PC-3 (cell line): ENCODE data around the gene BCL7C. TPM values are rescaled to one million over a fixed set of nuclear protein-coding genes. Genes with fewer than 3 reads are reported as not detected.

Source experiments
- ATAC-seq: fragments of 200-7000 bp; cut with Tn5 transposase; 2 replicates; pipeline ENCODE4 v1.9.1; 2020; ENCODE audit warnings: mild to moderate bottlenecking, moderate library complexity
- BruUV-seq: library from RNA; stranded (reverse); fragments of 400-500 nt; replicated peaks from 2 replicates; lab custom pipeline; 2021; lab: Mats Ljungman, UMichigan
- CTCF ChIA-PET: fragments of 300-600 bp; sonication (Branson Sonifier 250); formaldehyde crosslinking; loops from one replicate; lab custom pipeline; 2022; ENCODE audit warnings: antibody characterized with exemption; lab: Charles Lee
- POLR2A ChIA-PET: fragments of 300-600 bp; sonication (Branson Sonifier 250); formaldehyde crosslinking; loops from one replicate; lab custom pipeline; 2022; ENCODE audit warnings: antibody characterized with exemption; ENCODE audit not compliant: unreplicated experiment; lab: Charles Lee
- DNase-seq: peaks from one replicate; pipeline ENCODE4 v3.0.0-alpha.2; 2015
- H2AFZ ChIP-seq: fragments of 300-600 bp; sonication (generic); 2 replicates; pipeline ENCODE4 v1.6.0; 2016; ENCODE audit warnings: antibody characterized with exemption, low read length
- H3F3A ChIP-seq: fragments of 300-600 bp; sonication (generic); one replicate; pipeline ENCODE4 v1.6.0; 2017; ENCODE audit warnings: antibody characterized with exemption, low read length, control low read depth, mild to moderate bottlenecking; ENCODE audit not compliant: unreplicated experiment
- H3K27ac ChIP-seq: fragments of 300-600 bp; sonication (generic); 2 replicates; pipeline ENCODE4 v1.5.1; 2016; ENCODE audit warnings: mild to moderate bottlenecking, low read length
- H3K27me3 ChIP-seq: fragments of 300-600 bp; sonication (generic); 2 replicates; pipeline ENCODE4 v1.6.1; 2016; ENCODE audit warnings: low read length, mixed read lengths
- H3K36me3 ChIP-seq: fragments of 300-600 bp; sonication (generic); 2 replicates; pipeline ENCODE4 v1.6.1; 2016; ENCODE audit warnings: low read depth, mixed run types, low read length, mixed read lengths
- H3K4me1 ChIP-seq: fragments of 300-600 bp; sonication (generic); 2 replicates; pipeline ENCODE4 v1.5.1; 2016; ENCODE audit warnings: low read length; ENCODE audit not compliant: insufficient read depth
- H3K4me2 ChIP-seq: fragments of 300-600 bp; sonication (generic); 2 replicates; pipeline ENCODE4 v1.6.0; 2016; ENCODE audit warnings: low read length
- H3K4me3 ChIP-seq: fragments of 300-600 bp; sonication (generic); 2 replicates; pipeline ENCODE4 v1.5.1; 2016; ENCODE audit warnings: mild to moderate bottlenecking, low read length, mixed read lengths
- H3K79me2 ChIP-seq: fragments of 300-600 bp; sonication (generic); 2 replicates; pipeline ENCODE4 v1.6.1; 2017; ENCODE audit warnings: low read length, mixed read lengths
- H3K9ac ChIP-seq: fragments of 300-600 bp; sonication (generic); 2 replicates; pipeline ENCODE4 v1.6.0; 2016; ENCODE audit warnings: mild to moderate bottlenecking, low read length
- H3K9me2 ChIP-seq: fragments of 300-600 bp; sonication (generic); replicated peaks from 2 replicates; pipeline ENCODE4 v1.6.1; 2016; ENCODE audit warnings: mixed run types, low read length, mixed read lengths
- H3K9me3 ChIP-seq: fragments of 300-600 bp; sonication (generic); 2 replicates; pipeline ENCODE4 v1.6.1; 2016; ENCODE audit warnings: low read length, mixed read lengths
- H4K20me1 ChIP-seq: fragments of 300-600 bp; sonication (generic); 2 replicates; pipeline ENCODE4 v1.6.1; 2016; ENCODE audit warnings: low read length, mixed read lengths
- CTCF ChIP-seq: fragments of 300-600 bp; sonication (generic); conservative IDR thresholded peaks from 2 replicates; pipeline ENCODE4 v1.5.1; 2017; ENCODE audit warnings: antibody characterized with exemption, low read depth, mild to moderate bottlenecking, low read length
- EZH2 ChIP-seq: fragments of 300-600 bp; sonication (generic); IDR thresholded peaks from one replicate; pipeline ENCODE4 v1.6.1; 2017; ENCODE audit warnings: antibody characterized with exemption, mild to moderate bottlenecking, low read length; ENCODE audit not compliant: unreplicated experiment
- EZH2phosphoT487 ChIP-seq: fragments of 300-600 bp; sonication (generic); IDR thresholded peaks from 2 replicates; pipeline ENCODE4 v1.6.1; 2018; ENCODE audit warnings: mild to moderate bottlenecking, antibody characterized with exemption, low read length, borderline replicate concordance
- intact Hi-C: fragments of 100-400 bp; cut with micrococcal nuclease; formaldehyde crosslinking; loops from 2 replicates; pipeline ENCODE4 v1.9.0; 2023
- total RNA-seq: library from RNA; depleted of rRNA; stranded (reverse); fragments of >200 nt; gene quantifications from 2 replicates; pipeline ENCODE4 v1.2.3, GENCODE V29; 2014

BCL7C gene
- total RNA-seq, 1 experiment from 2014 or later = 75.6 TPM

DNA sequence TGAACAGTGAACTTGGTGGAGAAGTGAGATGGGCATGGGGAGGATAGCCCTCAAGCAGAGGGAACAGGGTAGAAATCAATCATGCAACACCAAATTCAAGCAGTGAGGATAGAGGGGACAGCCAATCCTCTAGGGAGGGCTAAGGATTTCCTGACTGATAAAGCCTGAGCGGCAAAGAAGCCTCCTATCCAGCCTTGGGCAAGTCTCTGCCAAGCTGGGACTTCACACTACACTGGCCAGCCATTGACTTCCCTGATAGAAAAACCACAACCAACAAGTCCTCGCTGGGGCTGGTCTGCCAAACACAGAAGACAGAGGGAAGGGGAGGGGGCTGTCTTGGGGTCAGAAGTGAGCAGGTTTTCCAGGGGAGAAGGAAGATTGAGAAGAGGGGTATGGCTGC, 27.0 kb upstream of the BCL7C start:
- H3K27me3 ChIP-seq = no peaks in the 10 kb centered on the region
- BruUV-seq = no TSS peak
- no peaks in the 10 kb centered on the region for H3F3A ChIP-seq
- no peak overlapping the region for H3K9ac ChIP-seq
- peaks cover 7% of the 10 kb centered on the region for H3K4me1 ChIP-seq
- H3K9me2 ChIP-seq = no peaks in the 10 kb centered on the region
- H3K27ac ChIP-seq = no peak overlapping the region
- TF ChIP-seq EZH2phosphoT487 = no peak
- no peak for DNase-seq
- H3K4me3 ChIP-seq = no peak overlapping the region
- intact Hi-C loops = no loop called here
- H3K79me2 ChIP-seq = peaks cover 6% of the 10 kb centered on the region
- no peaks in the 10 kb centered on the region for H4K20me1 ChIP-seq
- H2AFZ ChIP-seq = no peak overlapping the region
- no peaks in the 10 kb centered on the region; the same call in 1 of the 2 replicates for H3K36me3 ChIP-seq
- no peak overlapping the region for H3K4me2 ChIP-seq
- ChIA-PET POLR2A (no interaction called here), CTCF (no interaction called here)
- no peak for ATAC-seq
- H3K9me3 ChIP-seq = no peaks in the 10 kb centered on the region

GRCh38 chr16:30918614-30919013, 24.7 kb upstream of the BCL7C start:
- Histone ChIP-seq H4K20me1 (no peaks in the 10 kb centered on the region), H3K27me3 (no peaks in the 10 kb centered on the region), H3K9me2 (no peaks in the 10 kb centered on the region), H3K4me2 (no peak overlapping the region), H3K36me3 (no peaks in the 10 kb centered on the region; the same call in 1 of the 2 replicates), H2AFZ (no peak overlapping the region), H3K4me3 (no peak overlapping the region), H3K4me1 (peaks cover 7% of the 10 kb centered on the region), H3K9ac (no peak overlapping the region), H3K27ac (no peak overlapping the region), H3F3A (no peaks in the 10 kb centered on the region), H3K79me2 (no peaks in the 10 kb centered on the region), H3K9me3 (no peaks in the 10 kb centered on the region)
- ATAC-seq = no peak
- intact Hi-C loops = no loop called here
- CTCF ChIA-PET = no interaction called here
- DNase-seq = no peak
- no peak for TF ChIP-seq EZH2phosphoT487
- no peak for TF ChIP-seq CTCF
- no peak for TF ChIP-seq EZH2
- POLR2A ChIA-PET = no interaction called here
- no TSS peak for BruUV-seq

GRCh38 chr16:30914830-30915229, 21.0 kb upstream of the BCL7C start:
- no peak for ATAC-seq
- no peak for TF ChIP-seq EZH2phosphoT487
- TF ChIP-seq EZH2 = no peak
- TF ChIP-seq CTCF = no peak
- H3K9me3 ChIP-seq = no peaks in the 10 kb centered on the region
- DNase-seq = no peak
- H3F3A ChIP-seq = no peaks in the 10 kb centered on the region
- H2AFZ ChIP-seq = no peak overlapping the region
- H3K9ac ChIP-seq = no peak overlapping the region
- no TSS peak for BruUV-seq
- POLR2A ChIA-PET = no interaction called here
- CTCF ChIA-PET = no interaction called here
- H3K27ac ChIP-seq = no peak overlapping the region
- no peaks in the 10 kb centered on the region for H3K36me3 ChIP-seq
- H3K79me2 ChIP-seq = no peaks in the 10 kb centered on the region
- H3K4me1 ChIP-seq = no peaks in the 10 kb centered on the region
- H3K4me3 ChIP-seq = no peak overlapping the region
- no peaks in the 10 kb centered on the region for H3K27me3 ChIP-seq
- intact Hi-C loops = no loop called here
- H3K9me2 ChIP-seq = no peaks in the 10 kb centered on the region
- no peaks in the 10 kb centered on the region for H4K20me1 ChIP-seq
- no peak overlapping the region for H3K4me2 ChIP-seq
